Heart left ventricle (tissue), 16 donors: ENCODE measurements around the gene TH. TPM values are rescaled to one million over a fixed set of nuclear protein-coding genes. Genes with fewer than 3 reads are reported as not detected.

Source experiments
- ATAC-seq, 4 donors: fragments of 200-7000 bp; cut with Tn5 transposase; one replicate each; pipeline ENCODE4 v1.9.1; 2020 to 2022; ENCODE audit warnings: moderate library complexity in 4 of 4, mild to moderate bottlenecking in 3 of 4, moderate number of reproducible peaks in 1 of 4
- DNase-seq, 5 donors: peaks; one replicate each; pipeline ENCODE4 v3.0.0-alpha.2; 2020
- H3K27ac ChIP-seq, 12 donors: fragments of 200-600 bp; sonication (generic) in 4 of 12; one replicate each; pipeline versions ENCODE4 v1.5.0 to v1.8.0; 2016 to 2022; ENCODE audit warnings: mild to moderate bottlenecking in 2 of 12
- H3K27me3 ChIP-seq, 9 donors: fragments of 200-600 bp; sonication (generic) in 2 of 9; one replicate each; pipeline versions ENCODE4 v1.5.1 to v1.8.0; 2016 to 2022; ENCODE audit warnings: mild to moderate bottlenecking in 3 of 9
- H3K36me3 ChIP-seq, 9 donors: fragments of 200-600 bp; sonication (generic) in 2 of 9; one replicate each; pipeline versions ENCODE4 v1.5.0 to v1.8.0; 2018 to 2022; ENCODE audit warnings: mild to moderate bottlenecking in 2 of 9
- H3K4me1 ChIP-seq, 12 donors: fragments of 200-600 bp; sonication (generic) in 4 of 12; one replicate each; pipeline versions ENCODE4 v1.5.0 to v1.8.0; 2016 to 2022; ENCODE audit warnings: mild to moderate bottlenecking in 3 of 12
- H3K4me3 ChIP-seq, 12 donors: fragments of 200-600 bp; sonication (generic) in 4 of 12; one replicate each; pipeline versions ENCODE4 v1.5.0 to v1.8.0; 2017 to 2022; ENCODE audit warnings: mild to moderate bottlenecking in 9 of 12, moderate library complexity in 4 of 12
- H3K9me3 ChIP-seq, 12 donors: fragments of 200-600 bp; sonication (generic) in 4 of 12; one replicate each; pipeline versions ENCODE4 v1.5.0 to v1.8.0; 2016 to 2022; ENCODE audit warnings: mild to moderate bottlenecking in 1 of 12
- POLR2A ChIP-seq, 2 donors: fragments of 450-650 bp; IDR thresholded peaks; one replicate each; pipeline ENCODE4 v1.6.1; 2017; ENCODE audit warnings: antibody characterized with exemption in 2 of 2, mild to moderate bottlenecking in 2 of 2, moderate library complexity in 2 of 2
- WGBS, 4 donors: extraction: QIAGEN DNeasy Blood & Tissue Kit in 2 of 4; methylation state at CpG; one replicate each; pipeline versions ENCODE4 v1.1.5 to v1.1.7; 2013 to 2018; 5-methylcytosine and 5-hydroxymethylcytosine counted together
- intact Hi-C, 10 donors: fragments of 100-400 bp; cut with DNase I; formaldehyde crosslinking; loops; one replicate each; pipeline versions ENCODE4 v1.11.1 to v1.14.2; 2022
- polyA plus RNA-seq, 2 donors: library from polyadenylated mRNA; stranded (reverse); fragments of 200-250 nt; gene quantifications; one replicate each; pipeline ENCODE4 v1.2.3, GENCODE V29; 2013
- total RNA-seq, 9 donors: library from RNA; depleted of rRNA in 2 of 9; stranded (reverse); fragments of >200 nt in 2 of 9; fragmentation: NEBNext Ultra II Directional in 3 of 9; extraction: Animal tissue kit (Norgen Biotek cat#: 25700) in 3 of 9; gene quantifications; one replicate each; pipeline versions ENCODE4 v1.1.0 to v1.2.4, GENCODE V29; 2016 to 2023
- TF ChIP-seq, protein P1 (sequence below), 12 donors: fragments of 200-600 bp; sonication (generic) in 4 of 12; IDR thresholded peaks; one replicate each; pipeline versions ENCODE4 v1.5.0 to v1.8.0; 2018 to 2022; ENCODE audit warnings: antibody characterized with exemption in 12 of 12, mild to moderate bottlenecking in 5 of 12
- donor health status: ischemic (EF 13 %, LVEDD 7.1; RV severe dilation, severe dysfunction).
- donor health status: healthy with polysubstance abuse.
- donor health status: DM: no; HTN: yes; CAD: no.
- donor health status: DM: no; HTN: no; CAD: no.
- donor health status: ischemic (EF 25% LVEDD 6.9; RV normal size, moderate dysfunction).
- donor health status: ischemic (EF 25% LVEDD 5.7; RV mildly dilated, moderate dysfunction).
- donor health status: healthy.
- donor health status: DM: yes; HTN: yes; CAD: no.
- donor health status: ischemic (EF 35%, LVEDD 5.7; RV mildly dilated, moderate dysfunction).
- donor health status: nonischemic (EF 11% LVEDD 7.7; RV severe dilation, severe dysfunction).
- donor health status: DM: yes; HTN: yes; CAD: no.
- donor health status: PGD.
- donor health status: ischemic (EF 29% LVEDD 5.4; RV normal size, mild dysfunction).
- donor health status: nonischemic (EF 23%, LVEDD 6.1; RV moderate dilation, normal function).

Gene TH
- total and polyA plus RNA-seq, 11 donors, result 0.08 TPM; not detected in 10

DNA sequence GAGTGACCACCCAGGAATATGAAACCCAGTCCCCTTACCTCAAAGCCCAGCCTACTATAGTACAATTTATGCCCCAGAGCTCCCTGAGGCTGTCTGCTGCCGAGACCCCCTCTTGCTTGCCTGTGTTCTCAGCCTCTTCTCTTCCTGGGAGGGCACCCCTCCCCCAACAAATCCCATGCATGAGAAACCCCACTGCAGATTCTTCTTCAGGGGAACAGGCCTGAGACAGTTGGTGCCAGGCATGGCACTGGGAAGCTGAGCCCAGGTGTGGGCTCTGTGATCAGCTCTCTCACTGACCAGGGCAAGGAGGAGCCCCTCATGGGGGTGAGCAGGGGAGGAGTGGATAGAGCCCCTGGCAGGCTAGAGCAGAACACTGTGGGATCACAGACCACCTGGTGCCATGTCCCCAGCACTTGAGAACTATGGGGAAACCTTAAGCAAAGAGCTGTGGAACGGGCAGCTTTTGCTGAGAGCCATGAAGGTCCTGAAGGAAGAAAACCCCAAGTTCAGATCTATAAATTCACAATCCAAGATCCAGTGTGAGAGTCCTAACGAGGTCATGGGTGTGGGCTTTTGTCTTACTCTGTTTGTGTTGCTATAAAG lies 46.5 kb upstream of the TH start:
- 73 to 80% (median 75%) methylated on average over 3 of the region's 3 CpGs for whole genome bisulfite sequencing, 4 donors
- ATAC-seq (no peak), DNase-seq (no peak)
- intact Hi-C loops, result no loop called here
- H3K9me3 ChIP-seq, result no peaks in the 10 kb centered on the region
- no peak overlapping the region for H3K4me3 ChIP-seq
- H3K27ac ChIP-seq, result no peak overlapping the region
- H3K27me3 ChIP-seq, result peaks cover 0 to 15% (median 0%) of the 10 kb centered on the region in 9 donors
- TF ChIP-seq, protein P1, sequence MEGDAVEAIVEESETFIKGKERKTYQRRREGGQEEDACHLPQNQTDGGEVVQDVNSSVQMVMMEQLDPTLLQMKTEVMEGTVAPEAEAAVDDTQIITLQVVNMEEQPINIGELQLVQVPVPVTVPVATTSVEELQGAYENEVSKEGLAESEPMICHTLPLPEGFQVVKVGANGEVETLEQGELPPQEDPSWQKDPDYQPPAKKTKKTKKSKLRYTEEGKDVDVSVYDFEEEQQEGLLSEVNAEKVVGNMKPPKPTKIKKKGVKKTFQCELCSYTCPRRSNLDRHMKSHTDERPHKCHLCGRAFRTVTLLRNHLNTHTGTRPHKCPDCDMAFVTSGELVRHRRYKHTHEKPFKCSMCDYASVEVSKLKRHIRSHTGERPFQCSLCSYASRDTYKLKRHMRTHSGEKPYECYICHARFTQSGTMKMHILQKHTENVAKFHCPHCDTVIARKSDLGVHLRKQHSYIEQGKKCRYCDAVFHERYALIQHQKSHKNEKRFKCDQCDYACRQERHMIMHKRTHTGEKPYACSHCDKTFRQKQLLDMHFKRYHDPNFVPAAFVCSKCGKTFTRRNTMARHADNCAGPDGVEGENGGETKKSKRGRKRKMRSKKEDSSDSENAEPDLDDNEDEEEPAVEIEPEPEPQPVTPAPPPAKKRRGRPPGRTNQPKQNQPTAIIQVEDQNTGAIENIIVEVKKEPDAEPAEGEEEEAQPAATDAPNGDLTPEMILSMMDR (IDR thresholded peaks at IDR 0.05), result no peak
- TF ChIP-seq POLR2A (IDR thresholded peaks at IDR 0.05), result no peak
- H3K36me3 ChIP-seq, result no peaks in the 10 kb centered on the region
- H3K4me1 ChIP-seq, result no peaks in the 10 kb centered on the region

DNA sequence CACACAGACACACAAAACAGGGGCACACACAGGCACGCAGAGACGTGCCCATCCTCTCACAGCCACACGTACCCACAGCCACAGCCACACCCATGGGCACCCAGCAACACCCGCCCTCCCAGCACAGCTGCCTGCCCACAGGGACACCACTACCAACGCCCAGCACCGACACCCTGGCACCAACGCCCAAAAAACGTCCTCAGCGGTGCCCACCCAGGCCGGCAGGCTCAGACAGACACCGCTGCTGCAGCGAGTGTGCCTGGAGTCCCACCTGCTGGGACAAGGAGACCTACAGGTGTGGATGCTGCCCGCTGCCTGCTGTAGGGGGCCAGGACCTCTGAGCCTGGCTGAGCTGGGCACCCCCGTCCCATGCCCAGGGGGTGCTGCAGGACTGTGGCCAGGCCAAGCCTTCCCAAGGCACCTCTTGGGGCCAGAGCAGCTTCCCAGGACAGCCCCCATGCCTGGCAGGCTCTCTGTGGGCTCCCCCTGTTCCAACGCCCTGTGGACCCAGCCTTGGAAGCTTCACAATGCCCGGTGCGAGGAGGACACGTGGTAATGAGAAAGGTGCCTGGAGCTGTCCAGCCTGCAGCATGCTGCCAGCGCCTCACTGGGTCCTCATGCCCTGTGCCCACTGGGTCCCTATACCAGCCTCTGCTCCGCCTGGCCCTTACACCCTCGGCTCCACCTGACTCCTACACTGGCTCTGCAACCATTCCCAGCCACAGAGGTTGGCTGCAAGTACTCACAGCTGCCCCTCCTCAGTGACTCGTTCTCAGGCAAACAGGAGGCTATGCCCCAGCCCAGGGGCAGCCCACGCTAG lies 45.8 kb upstream of the TH start:
- WGBS, 4 donors, result 59 to 75% (median 70%) methylated on average over 8 to 23 of the region's 23 CpGs
- DNase-seq, result peak in 2 of 5 donors; percentile 23 to 62

DNA sequence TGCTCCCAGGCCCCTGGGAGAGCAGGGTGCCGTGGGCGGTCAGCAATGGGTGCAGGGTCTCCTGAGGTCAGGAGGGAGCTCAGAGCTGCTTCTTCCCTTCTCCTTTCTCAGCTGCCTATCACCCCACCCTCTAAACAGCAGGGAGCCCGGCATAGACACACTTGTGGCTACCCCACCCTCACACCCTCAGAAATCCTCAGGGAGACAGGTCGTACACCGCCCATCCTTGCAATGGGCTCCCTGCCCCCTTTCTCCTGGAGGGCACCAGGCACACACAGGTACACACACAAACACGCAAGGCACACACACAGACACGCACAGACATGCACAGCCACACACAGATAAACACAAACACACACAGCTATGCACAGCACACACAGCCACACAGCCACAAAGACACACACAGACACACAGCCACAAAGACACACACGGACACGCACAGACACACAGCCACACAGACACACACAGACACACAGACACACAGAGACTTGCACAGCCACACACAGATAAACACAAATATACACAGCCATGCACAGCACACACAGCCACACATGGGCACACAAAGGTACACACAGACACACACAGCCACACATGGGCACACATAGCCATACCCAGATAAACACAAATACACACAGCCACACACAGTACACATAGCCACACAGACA lies 44.9 kb upstream of the TH start:
- intact Hi-C loops, result no loop called here
- H3K9me3 ChIP-seq, result no peaks in the 10 kb centered on the region
- WGBS, 4 donors, result 77 to 83% (median 79%) methylated on average over 6 to 9 of the region's 9 CpGs
- no peak overlapping the region for H3K27ac ChIP-seq
- H3K27me3 ChIP-seq, result peaks cover 0 to 15% (median 0%) of the 10 kb centered on the region in 9 donors
- ATAC-seq (no peak), DNase-seq (no peak)
- no peaks in the 10 kb centered on the region for H3K36me3 ChIP-seq
- TF ChIP-seq POLR2A (IDR thresholded peaks at IDR 0.05), result no peak
- TF ChIP-seq, protein P1 (IDR thresholded peaks at IDR 0.05), result no peak
- H3K4me3 ChIP-seq, result no peak overlapping the region
- H3K4me1 ChIP-seq, result no peaks in the 10 kb centered on the region

More for the DNA sequence above, 45.8 kb upstream of the TH start:
- no peak overlapping the region for H3K27ac ChIP-seq
- intact Hi-C loops, result no loop called here
- H3K27me3 ChIP-seq, result peaks cover 0 to 15% (median 0%) of the 10 kb centered on the region in 9 donors
- no peak for TF ChIP-seq POLR2A (IDR thresholded peaks at IDR 0.05)
- H3K4me1 ChIP-seq, result no peaks in the 10 kb centered on the region
- H3K4me3 ChIP-seq, result no peak overlapping the region
- H3K9me3 ChIP-seq, result no peaks in the 10 kb centered on the region
- ATAC-seq, result peak in 2 of 4 donors; percentile 11 to 41
- no peaks in the 10 kb centered on the region for H3K36me3 ChIP-seq

DNA sequence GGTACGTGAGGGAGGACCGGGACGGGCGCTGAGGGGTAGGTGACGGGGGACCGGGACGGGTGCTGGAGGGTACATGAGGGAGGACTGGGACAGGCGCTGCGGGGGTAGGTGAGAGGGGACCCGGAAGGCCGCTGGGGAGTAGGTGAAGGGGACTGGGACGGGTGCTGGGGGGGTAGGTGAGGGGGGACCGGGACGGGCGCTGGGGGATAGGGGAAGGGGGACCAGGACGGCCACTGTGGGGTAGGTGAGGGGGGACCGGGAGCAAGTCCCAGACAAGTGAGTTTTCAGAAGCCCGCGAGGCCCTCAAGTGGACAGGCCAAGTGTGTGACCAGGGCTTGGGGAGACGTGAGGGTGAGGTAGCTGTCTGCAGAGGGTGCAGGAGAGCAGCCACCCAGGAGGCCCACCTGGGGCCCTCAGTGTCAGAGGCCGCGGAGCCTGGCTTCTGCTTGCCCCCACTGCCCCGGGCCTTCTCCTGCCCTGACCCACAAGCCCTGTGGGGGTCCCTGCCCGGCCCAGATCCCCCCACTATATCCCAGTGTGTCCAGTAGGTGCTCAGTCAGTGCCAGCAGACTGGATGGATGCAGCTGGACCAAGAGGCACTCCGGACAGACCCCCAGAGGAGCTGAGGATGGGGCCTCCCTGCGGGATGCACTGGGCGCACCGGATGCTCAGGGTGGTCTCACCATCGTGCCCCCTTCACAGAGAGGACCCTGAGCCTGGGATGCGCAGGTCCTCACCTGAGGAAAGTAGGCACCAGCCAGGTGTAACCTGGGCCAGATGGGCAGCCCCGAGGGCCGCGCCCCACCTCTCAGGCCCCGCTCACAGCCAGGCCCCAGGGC lies 44.2 kb upstream of the TH start:
- Histone ChIP-seq H3K27ac (no peak overlapping the region), H3K4me1 (no peaks in the 10 kb centered on the region), H3K27me3 (peaks cover 0 to 15% (median 0%) of the 10 kb centered on the region in 9 donors), H3K4me3 (no peak overlapping the region), H3K9me3 (no peaks in the 10 kb centered on the region), H3K36me3 (no peaks in the 10 kb centered on the region)
- peak in 1 of 4 donors; percentile 12 for ATAC-seq
- intact Hi-C loops, result no loop called here
- WGBS, 4 donors, result 77 to 87% (median 86%) methylated on average over 24 to 34 of the region's 34 CpGs
- DNase-seq, result peak in 1 of 5 donors; percentile 48
- TF ChIP-seq, protein P1 (IDR thresholded peaks at IDR 0.05), result no peak
- no peak for TF ChIP-seq POLR2A (IDR thresholded peaks at IDR 0.05)
